GM11168 (cell line): ENCODE data around the gene FAM193A.
"Not testable (repeated sequence)": the region's sequence is repeated elsewhere in the genome, so short reads cannot be mapped to it uniquely, and the experiment has no call there.

Experiments
- in situ Hi-C: fragments of 300-500 bp; cut with MboI; formaldehyde crosslinking; loops from one replicate; pipeline ENCODE4 v1.12.0; 2022; ENCODE audit warnings: low sequenced_read_pairs; ENCODE audit not compliant: unreplicated experiment

The FAM193A gene

GRCh38 chr4:2515830-2516550 lies 20.5 kb upstream of the FAM193A start:
- in situ Hi-C loops: no loop called here

DNA sequence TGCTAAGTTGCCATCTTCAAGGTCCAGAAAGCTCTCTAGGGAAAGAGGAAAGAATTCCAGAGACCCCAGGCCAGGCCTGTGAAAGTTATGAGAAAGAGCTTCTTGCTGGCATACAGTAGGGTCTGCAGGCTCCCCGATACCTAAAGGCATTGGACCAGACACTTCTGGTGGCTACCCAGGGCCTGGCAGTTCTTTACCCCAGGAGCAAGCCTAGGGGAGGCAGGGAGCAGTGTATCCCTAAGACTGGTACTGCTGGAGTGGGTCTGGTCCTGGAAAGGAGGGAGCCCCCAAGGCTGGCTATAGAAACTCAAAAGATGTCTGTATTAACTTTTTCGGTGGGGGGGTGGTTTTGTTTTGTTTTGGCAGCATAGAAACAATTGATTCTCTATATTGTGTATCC lies 19.8 kb upstream of the FAM193A start:
- in situ Hi-C loops: no loop called here

DNA sequence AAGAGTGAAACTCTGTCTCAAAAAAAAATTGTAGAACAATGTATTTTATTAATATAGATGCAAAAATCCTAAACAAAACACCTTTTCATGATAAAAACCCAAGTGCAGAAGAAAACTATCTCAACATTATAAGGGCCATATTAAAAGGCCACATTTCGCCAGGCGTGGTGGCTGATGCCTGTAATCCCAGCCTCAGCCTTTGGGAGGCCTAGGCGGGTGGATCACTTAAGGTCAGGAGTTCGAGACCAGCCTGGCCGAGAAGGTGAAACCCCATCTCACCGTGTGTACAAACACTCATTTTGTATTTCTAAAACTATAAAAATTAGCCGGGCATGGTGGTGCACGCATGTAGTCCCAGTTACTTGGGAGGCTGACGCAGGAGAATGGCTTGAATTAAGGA lies 9.9 kb upstream of the FAM193A start:
- in situ Hi-C loops: no loop called here

DNA sequence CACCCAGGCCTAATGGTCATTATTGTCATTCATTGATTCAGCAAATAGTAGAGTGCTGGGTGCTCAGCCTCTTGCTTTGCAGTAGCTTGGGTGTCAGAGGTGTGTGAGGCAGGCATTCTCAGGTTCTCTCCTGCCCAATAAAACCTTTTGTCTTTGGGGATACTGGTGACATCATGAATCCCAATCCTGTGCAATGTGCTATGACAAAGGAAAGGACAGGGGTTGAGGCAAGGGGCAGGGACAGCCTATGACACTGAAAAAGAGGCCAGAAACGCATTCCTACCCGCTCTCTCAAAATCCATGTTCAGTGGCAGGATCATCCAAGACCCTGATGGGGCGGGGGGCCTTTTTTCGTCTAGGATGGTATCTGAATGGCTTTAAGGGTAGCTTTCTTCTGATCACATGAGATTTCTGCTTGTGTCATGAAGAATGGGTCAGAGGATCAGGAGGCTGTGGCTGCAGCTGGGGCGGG lies 1.5 kb upstream of the FAM193A start:
- in situ Hi-C loops: no loop called here

DNA sequence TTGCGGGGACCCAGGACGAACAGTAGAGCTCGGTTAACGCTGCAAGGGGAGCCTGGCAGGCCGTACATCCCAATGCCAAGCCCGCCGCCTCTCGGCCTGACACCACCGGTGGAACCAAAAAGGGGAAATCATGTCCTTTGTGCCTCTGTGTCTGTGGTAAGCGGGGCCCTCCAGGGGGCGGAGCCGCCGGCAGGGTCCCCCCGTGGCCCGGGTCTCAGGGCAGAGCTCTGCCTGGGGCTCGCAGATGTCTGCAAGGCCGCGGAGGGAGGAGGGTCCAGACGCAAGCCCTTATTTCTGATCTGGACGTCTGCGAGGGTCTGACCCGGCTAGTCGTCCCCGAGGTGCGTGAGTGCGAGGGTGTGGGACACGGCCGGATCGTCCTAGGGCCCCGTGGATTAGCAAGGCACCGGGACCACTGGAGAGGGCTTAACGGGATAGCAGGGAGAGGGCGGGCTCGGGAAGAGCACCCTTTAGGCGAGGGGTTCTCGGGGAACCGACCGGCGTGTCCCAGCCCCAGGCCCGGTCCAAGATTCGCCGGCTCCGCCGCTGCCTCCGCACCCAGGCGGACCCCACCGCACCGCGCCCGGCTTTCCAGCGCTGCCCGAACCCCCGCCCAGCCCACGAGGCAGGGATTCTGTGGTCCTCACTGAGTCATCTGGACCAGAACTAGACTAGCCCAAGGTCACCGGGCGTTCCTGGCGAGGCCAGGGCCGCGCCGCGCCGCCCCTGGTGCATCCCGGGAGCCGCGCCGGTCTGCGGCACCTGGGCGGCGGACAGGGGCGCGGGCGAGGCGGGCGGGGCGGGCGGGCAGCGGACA lies 863 bp upstream of the FAM193A start:
- in situ Hi-C loops: no loop called here

DNA sequence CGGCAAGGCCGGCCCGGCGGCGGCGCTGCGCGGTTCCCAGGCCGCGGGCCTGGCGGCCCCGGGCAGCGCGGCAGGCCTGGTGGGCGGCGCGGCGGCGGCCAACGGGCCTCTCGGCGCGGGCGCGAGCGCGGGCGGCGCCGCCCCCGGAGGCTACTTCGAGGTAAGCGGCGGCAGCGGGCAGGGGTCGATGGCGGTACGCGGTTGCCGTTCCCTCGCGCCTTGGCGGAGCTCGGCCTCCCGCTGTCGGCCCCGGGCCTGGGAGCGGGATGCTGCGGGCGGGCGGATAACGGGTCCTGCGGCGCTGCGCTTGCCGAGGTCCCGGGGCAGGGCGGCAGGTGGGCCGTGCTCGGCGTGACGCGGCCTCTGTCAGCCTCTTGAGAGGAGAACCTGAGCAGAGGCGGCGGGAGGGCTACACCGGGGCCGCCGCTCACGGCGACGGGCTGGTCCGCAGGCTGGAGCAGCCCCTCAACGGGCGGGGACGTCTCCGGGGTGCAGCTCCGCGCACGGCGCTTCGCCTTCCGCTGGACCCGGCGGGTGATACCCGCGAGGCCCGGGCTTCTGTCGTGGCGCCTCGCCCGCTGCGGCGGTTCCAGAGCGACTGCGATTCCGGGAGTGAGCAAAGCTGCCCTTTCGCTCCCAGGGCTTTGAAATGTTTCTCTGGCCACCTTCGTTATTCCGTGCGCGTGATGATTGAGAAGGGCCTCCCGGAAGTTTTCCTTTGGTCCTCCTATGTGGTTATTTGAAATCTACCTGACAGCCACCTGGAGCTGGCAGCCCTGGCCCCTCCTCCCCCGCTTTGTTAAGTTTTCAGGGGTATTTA lies 774 bp downstream of the FAM193A start:
- in situ Hi-C loops: no loop called here

DNA sequence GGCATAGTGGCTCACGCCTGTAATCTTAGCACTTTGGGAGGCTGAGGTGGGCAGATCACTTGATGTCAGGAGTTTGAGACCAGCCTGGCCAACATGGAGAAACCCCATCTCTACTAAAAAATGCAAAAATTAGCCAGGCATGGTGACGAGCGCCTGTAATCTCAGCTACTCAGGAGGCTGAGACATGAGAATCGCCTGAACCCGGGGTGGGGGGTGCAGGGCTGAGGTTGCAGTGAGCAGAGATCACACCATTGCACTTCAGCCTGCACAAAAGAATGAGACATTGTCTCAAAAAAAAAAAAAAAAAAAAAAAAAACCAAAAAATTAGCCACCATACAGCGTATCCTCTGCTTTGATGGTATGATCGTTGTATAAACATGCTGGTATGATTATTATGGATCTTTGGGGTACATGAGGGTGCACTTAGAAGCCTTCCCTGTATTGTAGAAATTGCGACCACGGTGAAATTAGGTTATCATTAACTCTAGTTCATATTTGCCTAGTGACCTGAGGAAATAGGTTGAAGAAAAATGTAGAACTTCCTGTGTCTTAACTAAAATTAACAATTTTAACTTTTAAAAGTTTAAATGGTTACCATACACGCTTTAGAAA lies 7.2 kb downstream of the FAM193A start:
- in situ Hi-C loops: not testable (repeated sequence)

GRCh38 chr4:2545321-2546013 lies 9.0 kb downstream of the FAM193A start:
- in situ Hi-C loops: no loop called here

GRCh38 chr4:2546286-2546823 lies 9.9 kb downstream of the FAM193A start:
- in situ Hi-C loops: no loop called here

GRCh38 chr4:2546961-2547691 lies 10.7 kb downstream of the FAM193A start:
- in situ Hi-C loops: not testable (repeated sequence)

GRCh38 chr4:2551118-2551517 lies 14.7 kb downstream of the FAM193A start:
- in situ Hi-C loops: no loop called here

- in situ Hi-C loops: no loop called here
Observed at GRCh38 chr4:2552806-2553205, 16.4 kb downstream of the FAM193A start.

- in situ Hi-C loops: no loop called here
Observed at GRCh38 chr4:2558301-2558700, 21.9 kb downstream of the FAM193A start.

GRCh38 chr4:2560167-2560566 lies 23.7 kb downstream of the FAM193A start:
- in situ Hi-C loops: no loop called here

DNA sequence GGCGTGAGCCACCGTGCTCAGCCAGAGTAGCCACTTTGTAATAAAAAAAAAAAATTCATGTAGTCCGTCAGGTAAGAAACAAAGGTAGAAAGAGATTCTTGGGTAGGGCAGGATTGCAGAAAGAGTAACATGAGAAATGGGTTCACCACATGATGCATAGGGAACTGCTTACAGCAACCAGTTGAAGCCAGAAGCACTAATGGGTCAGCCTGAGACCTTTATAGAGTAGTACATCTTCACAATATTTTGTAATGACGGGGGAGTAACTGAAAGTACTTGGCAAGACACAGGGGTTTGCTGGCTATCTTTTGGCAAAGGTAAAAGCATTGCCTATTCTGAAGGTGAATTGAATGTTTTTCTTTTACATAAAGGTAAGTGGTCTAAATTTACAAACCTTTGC lies 29.1 kb downstream of the FAM193A start:
- in situ Hi-C loops: no loop called here

- in situ Hi-C loops: no loop called here
Observed at GRCh38 chr4:2570036-2570435, 33.6 kb downstream of the FAM193A start.

GRCh38 chr4:2570551-2571222 lies 34.2 kb downstream of the FAM193A start:
- in situ Hi-C loops: no loop called here

- in situ Hi-C loops: no loop called here
Observed at GRCh38 chr4:2572076-2572475, 35.6 kb downstream of the FAM193A start.
